WTC11 (cell line): ENCODE results near the gene EDC4.

Experiments
- CTCF ChIP-seq: fragments of 200-600 bp; IDR thresholded peaks from 2 replicates; pipeline ENCODE4 v1.8.0; 2022; ENCODE audit warnings: antibody characterized with exemption
- JUN ChIP-seq: sonication (generic); formaldehyde crosslinking; IDR thresholded peaks from 2 replicates; pipeline ENCODE4 v1.8.0; 2023; ENCODE audit warnings: mild to moderate bottlenecking, missing genetic modification reagents
- TF ChIP-seq, protein P1 (sequence below): sonication (generic); formaldehyde crosslinking; IDR thresholded peaks from 2 replicates; pipeline ENCODE4 v1.8.0; 2022; ENCODE audit warnings: mild to moderate bottlenecking, missing genetic modification reagents
- TF ChIP-seq, protein P2 (sequence below): sonication (generic); formaldehyde crosslinking; IDR thresholded peaks from 2 replicates; pipeline ENCODE4 v1.8.0; 2022; ENCODE audit warnings: mild to moderate bottlenecking, missing genetic modification reagents
- TF ChIP-seq, protein P3 (sequence below): sonication (generic); formaldehyde crosslinking; IDR thresholded peaks from 2 replicates; pipeline ENCODE4 v1.8.1; 2022; ENCODE audit warnings: mild to moderate bottlenecking, missing genetic modification reagents, moderate library complexity, borderline replicate concordance

- TF ChIP-seq CTCF (no peak), JUN (CRISPR knock-in tag) (peak; percentile 79; the same call in 1 of the 2 replicates)
- TF ChIP-seq, protein P1, sequence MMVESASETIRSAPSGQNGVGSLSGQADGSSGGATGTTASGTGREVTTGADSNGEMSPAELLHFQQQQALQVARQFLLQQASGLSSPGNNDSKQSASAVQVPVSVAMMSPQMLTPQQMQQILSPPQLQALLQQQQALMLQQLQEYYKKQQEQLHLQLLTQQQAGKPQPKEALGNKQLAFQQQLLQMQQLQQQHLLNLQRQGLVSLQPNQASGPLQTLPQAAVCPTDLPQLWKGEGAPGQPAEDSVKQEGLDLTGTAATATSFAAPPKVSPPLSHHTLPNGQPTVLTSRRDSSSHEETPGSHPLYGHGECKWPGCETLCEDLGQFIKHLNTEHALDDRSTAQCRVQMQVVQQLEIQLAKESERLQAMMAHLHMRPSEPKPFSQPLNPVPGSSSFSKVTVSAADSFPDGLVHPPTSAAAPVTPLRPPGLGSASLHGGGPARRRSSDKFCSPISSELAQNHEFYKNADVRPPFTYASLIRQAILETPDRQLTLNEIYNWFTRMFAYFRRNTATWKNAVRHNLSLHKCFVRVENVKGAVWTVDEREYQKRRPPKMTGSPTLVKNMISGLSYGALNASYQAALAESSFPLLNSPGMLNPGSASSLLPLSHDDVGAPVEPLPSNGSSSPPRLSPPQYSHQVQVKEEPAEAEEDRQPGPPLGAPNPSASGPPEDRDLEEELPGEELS (CRISPR knock-in tag): peak; percentile 82; the same call in 1 of the 2 replicates
- TF ChIP-seq, protein P2, sequence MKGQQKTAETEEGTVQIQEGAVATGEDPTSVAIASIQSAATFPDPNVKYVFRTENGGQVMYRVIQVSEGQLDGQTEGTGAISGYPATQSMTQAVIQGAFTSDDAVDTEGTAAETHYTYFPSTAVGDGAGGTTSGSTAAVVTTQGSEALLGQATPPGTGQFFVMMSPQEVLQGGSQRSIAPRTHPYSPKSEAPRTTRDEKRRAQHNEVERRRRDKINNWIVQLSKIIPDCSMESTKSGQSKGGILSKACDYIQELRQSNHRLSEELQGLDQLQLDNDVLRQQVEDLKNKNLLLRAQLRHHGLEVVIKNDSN (CRISPR knock-in tag): no peak
- TF ChIP-seq, protein P3, sequence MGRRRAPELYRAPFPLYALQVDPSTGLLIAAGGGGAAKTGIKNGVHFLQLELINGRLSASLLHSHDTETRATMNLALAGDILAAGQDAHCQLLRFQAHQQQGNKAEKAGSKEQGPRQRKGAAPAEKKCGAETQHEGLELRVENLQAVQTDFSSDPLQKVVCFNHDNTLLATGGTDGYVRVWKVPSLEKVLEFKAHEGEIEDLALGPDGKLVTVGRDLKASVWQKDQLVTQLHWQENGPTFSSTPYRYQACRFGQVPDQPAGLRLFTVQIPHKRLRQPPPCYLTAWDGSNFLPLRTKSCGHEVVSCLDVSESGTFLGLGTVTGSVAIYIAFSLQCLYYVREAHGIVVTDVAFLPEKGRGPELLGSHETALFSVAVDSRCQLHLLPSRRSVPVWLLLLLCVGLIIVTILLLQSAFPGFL (CRISPR knock-in tag): no peak
Observed at GRCh38 chr16:67842509-67843342, 30.1 kb upstream of the EDC4 start.
